Measurements from ENCODE around the gene SRSF9.

DNA sequence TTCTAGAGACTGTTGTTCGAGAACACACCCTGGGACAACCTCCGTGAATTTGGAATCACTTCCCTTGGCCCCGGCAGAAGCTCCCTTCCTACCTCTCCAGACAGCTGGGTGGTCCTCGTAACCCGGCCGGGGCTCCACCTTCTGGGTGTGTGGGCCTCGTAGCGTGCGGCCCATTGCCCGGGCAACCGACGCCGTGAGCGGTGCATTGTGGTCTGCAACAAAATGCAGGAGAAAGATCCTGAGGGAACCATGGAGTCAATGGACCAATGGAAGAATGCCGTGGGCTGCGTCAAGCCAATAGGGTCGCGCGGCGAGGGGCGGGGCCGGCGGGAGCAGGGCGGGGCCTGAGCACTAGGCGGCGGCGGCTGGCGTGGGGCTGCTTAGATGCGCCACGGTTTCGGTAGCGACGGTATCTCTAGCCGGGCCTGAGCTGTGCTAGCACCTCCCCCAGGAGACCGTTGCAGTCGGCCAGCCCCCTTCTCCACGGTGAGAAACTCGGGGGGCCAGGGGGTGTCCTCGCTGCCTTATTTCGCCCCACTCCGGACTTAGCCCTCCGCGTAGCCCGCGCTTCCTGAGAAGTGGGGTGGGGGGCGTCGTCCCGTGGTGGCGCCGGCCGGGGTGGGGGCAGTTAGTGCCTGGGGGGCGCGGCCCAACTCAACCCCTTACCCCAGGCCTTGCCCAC is 26.3 kb upstream of the SRSF9 start, which contains the start of gene DYNLL1:
- peak; percentile 75 to 86 for TF ChIP-seq POLR2A (IDR thresholded peaks at IDR 0.05)
- TF ChIP-seq CTCF (IDR thresholded peaks at IDR 0.05): peak in 2 of 4 experiments; percentile 38 to 43

Measured in uterus (tissue), 2 donors.